A204.1 (cell line): ENCODE results near the gene EPM2AIP1.
"Not testable (repeated sequence)": the region's sequence is repeated elsewhere in the genome, so short reads cannot be mapped to it uniquely, and the experiment has no call there.

Experiments used
- FAIRE-seq: peaks from 2 replicates; lab custom pipeline; 2012; peaks lifted over from hg19 to GRCh38; lab: Jason Lieb, UNC

EPM2AIP1 gene

GRCh38 chr3:36991923-36992805 is 767 bp downstream of the EPM2AIP1 start:
- no peak for FAIRE-seq

DNA sequence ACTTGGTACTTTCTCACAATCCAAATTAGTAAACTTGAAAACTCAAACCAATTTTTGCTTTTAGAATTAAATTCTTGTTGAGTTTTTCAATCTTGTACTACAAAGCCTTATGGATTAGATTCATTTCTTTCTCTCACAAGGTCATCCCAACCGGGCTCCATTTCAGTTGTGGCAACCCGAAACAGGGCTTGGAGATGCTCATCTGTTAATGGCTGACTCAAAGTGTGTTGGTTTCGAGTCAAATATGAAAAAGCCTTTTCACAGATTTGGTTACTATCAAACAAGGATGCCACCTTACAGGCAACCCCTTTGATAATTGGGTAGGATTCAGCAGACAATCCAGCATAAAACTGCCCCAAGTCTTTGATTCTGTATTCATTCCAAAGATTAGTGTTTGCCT is 1.8 kb downstream of the EPM2AIP1 start:
- no peak for FAIRE-seq

GRCh38 chr3:36989568-36989967 is 3.4 kb downstream of the EPM2AIP1 start:
- no peak for FAIRE-seq

- FAIRE-seq: no peak
These were observed 3.9 kb downstream of the EPM2AIP1 start for GRCh38 chr3:36989005-36989404.

- FAIRE-seq: no peak
These were observed 4.6 kb downstream of the EPM2AIP1 start for GRCh38 chr3:36988356-36988755.

GRCh38 chr3:36981006-36981405 is 11.9 kb downstream of the EPM2AIP1 start:
- FAIRE-seq: no peak

DNA sequence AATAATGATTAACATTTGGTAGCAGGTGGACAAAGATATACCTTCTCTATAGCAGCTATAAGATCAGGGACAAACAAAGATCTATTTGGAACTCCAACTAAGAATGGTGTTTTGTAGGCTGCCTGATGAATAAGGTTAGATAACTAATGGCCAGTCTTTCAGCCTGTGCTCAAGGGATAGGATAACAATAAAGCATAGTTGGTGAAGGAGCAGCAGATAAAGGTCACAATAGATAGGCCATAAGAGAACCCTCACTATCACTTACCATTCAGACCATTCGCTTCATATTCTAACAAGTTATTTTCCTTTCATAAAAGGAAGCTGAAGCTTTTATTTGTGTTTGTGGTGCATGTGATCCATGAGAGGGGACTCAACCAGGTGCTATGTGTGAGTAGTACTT is 19.8 kb downstream of the EPM2AIP1 start:
- no peak for FAIRE-seq

- FAIRE-seq: no peak
These were observed 20.8 kb downstream of the EPM2AIP1 start for GRCh38 chr3:36972163-36972562.

DNA sequence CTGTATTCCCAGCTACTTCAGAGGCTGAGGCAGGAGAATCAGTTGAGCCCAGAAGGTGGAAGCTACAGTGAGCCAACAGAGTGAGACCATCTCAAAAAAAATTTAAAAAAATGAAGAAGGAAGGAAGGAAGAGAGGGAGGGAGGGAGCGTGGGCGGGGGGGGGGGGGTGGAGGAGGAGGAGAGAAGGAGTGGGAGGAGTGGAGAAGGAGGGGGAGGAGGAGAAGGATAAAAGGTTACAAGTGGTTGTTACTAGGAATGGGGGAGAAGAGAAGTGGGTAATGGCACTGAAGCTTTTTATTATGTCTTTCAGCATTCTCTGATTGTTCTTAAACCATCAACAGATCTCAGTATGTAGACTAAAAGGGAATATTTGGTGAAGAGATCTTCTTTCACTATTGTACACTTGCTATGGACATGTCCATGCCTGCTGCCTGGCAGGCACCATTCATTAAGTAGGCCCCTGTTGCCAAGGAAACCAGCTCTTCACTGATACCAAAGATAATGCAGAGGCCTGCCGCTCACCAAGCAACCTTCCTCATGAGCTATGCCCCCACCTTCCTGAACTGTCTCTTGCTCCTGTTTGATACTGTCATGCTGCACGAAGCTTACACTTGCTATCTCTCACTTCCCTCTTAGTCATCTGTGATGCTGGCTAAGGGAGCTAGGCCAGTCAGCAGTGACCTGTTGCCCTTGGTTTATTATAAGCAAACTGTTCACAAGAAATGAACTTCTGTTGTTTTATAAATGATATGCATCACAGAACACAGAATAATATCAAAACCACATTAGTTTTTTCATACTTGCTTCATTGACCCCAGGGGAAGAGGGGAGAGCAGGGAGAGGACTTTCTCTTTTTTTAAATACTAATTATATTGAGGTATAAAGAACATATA is 23.1 kb downstream of the EPM2AIP1 start:
- no peak for FAIRE-seq

DNA sequence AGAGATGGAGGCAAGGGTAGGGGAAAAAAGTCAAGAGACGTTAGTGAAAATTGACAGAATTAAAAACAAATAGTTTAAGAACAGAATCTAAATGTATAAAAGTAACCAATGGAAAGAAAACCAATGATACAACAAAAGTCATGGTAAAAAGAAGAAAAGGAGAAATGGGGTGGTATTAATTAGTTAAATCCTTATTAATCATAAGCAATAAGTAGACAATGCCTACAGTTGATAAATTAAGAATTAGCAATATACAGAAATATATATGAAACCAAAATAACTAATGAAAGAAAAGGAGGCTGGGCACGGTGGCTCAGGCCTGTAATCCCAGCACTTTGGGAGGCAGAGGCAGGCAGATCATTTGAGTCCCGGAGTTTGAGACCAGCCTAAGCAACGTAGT is 23.8 kb downstream of the EPM2AIP1 start:
- FAIRE-seq: no peak

DNA sequence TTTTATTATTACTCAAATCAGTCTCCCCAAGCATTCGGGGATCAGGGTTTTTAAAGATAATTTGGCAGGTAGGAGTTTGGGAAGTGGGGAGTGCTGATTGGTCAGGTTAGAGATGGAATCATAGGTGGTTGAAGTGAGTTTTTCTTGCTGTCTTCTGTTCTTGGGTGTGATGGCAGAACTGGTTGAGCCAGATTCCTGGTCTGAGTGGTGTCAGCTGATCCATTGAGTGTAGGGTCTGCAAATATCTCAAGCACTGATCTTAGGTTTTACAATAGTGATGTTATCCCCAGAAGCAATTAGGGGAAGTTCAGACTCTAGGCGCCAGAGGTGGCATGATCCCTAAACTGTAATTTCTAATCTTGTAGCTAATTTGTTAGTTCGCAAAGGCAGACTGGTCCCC is 27.5 kb downstream of the EPM2AIP1 start:
- FAIRE-seq: no peak

DNA sequence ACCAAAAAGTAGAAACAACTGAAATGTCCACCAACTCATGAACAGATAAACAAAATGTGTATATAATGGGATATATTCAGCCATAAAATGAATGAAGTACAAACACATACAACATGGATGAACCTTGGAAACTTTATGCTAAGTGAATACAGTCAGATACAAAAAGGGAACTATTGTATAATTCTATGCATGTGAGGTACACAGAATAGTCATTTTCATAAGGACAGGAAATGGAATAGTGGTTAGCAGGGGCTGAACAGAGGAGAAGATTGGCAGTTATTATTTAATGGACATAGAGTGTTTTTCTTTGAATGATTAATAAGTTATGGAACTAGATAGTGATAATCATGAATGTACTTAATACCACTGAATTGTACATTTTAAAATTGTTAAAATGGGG is 28.1 kb downstream of the EPM2AIP1 start:
- FAIRE-seq: no peak

DNA sequence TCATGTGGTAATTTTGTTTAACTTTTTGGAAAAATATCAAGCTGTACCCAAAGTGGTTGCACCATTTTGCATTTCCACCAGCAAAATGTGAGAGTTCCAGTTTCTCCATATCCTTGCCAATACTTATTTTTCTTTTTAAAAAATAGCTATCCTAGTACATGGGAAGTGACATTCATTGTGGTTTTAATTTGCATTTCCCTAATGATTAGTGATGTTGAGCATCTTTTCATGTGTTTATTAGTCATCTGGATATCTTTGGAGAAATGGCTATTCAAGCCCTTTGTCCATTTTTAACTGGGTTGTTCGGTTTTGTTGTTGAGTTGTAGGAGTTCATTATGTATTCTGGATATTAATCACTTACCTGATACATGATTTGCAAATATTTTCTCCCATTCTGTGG is 28.6 kb downstream of the EPM2AIP1 start:
- no peak for FAIRE-seq

DNA sequence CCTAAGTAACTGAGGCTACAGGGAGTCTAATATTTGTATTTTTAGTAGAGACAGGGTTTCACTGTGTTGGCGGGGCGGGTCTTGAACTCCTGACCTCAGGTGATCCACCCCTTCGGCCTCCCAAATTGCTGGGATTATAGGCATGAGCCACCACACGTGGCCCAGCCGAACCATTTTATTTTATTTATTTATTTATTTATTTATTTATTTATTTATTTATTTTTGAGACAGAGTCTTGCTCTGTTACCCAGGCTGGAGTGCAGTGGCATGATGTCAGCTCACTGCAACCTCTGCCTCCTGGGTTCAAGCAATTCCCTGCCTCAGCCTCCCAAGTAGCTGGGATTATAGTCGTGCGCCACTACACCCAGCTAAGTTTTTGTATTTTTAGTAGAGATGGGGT is 29.9 kb downstream of the EPM2AIP1 start:
- FAIRE-seq: not testable (repeated sequence)

DNA sequence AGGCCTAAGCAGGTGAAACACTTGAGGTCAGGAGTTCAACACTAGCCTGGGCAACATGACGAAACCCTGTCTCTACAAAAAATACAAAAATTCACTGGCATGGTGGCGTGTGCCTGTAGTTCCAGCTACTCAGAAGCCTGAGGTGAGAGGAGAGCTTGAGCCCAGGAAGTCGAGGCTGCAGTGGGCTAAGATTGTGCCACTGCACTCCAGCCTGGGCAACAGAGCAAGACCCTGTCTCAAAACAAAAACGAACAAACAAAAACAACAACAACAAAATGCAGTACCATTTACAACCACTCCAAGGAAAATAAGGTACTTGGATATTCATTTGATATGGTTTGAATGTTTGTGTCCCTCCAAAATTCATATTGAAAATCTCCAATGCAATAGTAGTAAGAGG is 32.4 kb downstream of the EPM2AIP1 start:
- no peak for FAIRE-seq

- no peak for FAIRE-seq
These were observed 33.1 kb downstream of the EPM2AIP1 start for GRCh38 chr3:36959821-36960220.

- no peak for FAIRE-seq
These were observed 34.9 kb downstream of the EPM2AIP1 start for GRCh38 chr3:36957862-36958686.

GRCh38 chr3:36957063-36957462 is 35.9 kb downstream of the EPM2AIP1 start:
- FAIRE-seq: no peak

DNA sequence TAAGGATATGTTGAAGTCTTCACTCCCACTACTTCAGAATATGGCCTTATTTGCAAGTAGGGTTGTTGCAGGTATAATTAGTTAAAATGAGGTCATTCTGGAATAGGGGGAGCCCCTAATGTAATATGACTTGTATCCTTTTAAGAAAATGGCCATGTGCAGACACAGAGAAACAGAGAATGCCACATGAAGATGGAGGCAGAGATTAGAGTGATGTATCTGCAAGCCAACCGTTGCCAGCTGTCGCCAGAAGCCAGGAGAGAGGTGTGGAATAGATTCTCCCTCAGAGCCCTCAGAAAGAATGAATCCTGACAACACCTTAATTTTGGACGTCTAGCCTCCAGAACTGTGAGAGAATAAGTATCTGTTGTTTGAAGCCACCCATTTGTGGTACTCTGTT is 36.8 kb downstream of the EPM2AIP1 start:
- FAIRE-seq: no peak

GRCh38 chr3:36954452-36955134 is 38.3 kb downstream of the EPM2AIP1 start:
- FAIRE-seq: no peak

GRCh38 chr3:36947814-36948213 is 45.1 kb downstream of the EPM2AIP1 start:
- FAIRE-seq: not testable (repeated sequence)
